Esophagus mucosa (tissue), 1 donor: ENCODE measurements around the gene ZNF829. TPM values are rescaled to one million over a fixed set of nuclear protein-coding genes. Genes with fewer than 3 reads are reported as not detected.
A peak's percentile ranks its signal among the peaks of the same experiment; 100 is the strongest.

Experiments used
- ATAC-seq: fragments of 200-7000 bp; cut with Tn5 transposase; one replicate; pipeline ENCODE4 v1.9.1; 2020
- total RNA-seq: library from RNA; stranded (reverse); gene quantifications from one replicate; pipeline ENCODE4 v1.2.4, GENCODE V29; 2023
- donor health status: DM: yes; HTN: yes; CAD: no.

The ZNF829 gene
- 1.5 TPM for total RNA-seq

GRCh38 chr19:36915992-36916830 is at the start of gene ZNF829, which contains the start of gene ZNF568:
Gene ZNF829, minus strand, starts transcription at chr19:36916291. Its CDS starts 1,124 bp downstream, at chr19:36915167.
Gene ZNF568, plus strand, starts transcription at chr19:36916332. Its CDS starts 6,439 bp downstream, at chr19:36922771.
- peak; percentile 97 for ATAC-seq

GRCh38 chr19:36963280-36963679 is 47.2 kb upstream of the ZNF829 start:
- no peak for ATAC-seq

GRCh38 chr19:36962346-36962745 is 46.3 kb upstream of the ZNF829 start:
- ATAC-seq, result no peak

GRCh38 chr19:36950335-36951119 is 34.4 kb upstream of the ZNF829 start:
- no peak for ATAC-seq

- ATAC-seq, result no peak
Measured at GRCh38 chr19:36939153-36939552, 23.1 kb upstream of the ZNF829 start.

GRCh38 chr19:36931684-36932083 is 15.6 kb upstream of the ZNF829 start:
- ATAC-seq, result no peak

- no peak for ATAC-seq
Measured at GRCh38 chr19:36918090-36918489, 2.0 kb upstream of the ZNF829 start.

GRCh38 chr19:36916991-36917390 is 900 bp upstream of the ZNF829 start:
- no peak for ATAC-seq

GRCh38 chr19:36898422-36898821 is 17.7 kb downstream of the ZNF829 start:
- ATAC-seq, result no peak

- no peak for ATAC-seq
Measured at GRCh38 chr19:36894849-36895383, 21.2 kb downstream of the ZNF829 start.

GRCh38 chr19:36891768-36892357 is 24.2 kb downstream of the ZNF829 start:
- ATAC-seq, result no peak

GRCh38 chr19:36876993-36877938 is 38.8 kb downstream of the ZNF829 start:
- no peak for ATAC-seq

GRCh38 chr19:36851898-36852297 is 64.2 kb downstream of the ZNF829 start:
- no peak for ATAC-seq

GRCh38 chr19:36850559-36851442 is 65.3 kb downstream of the ZNF829 start, which contains the start of gene ZNF345:
Gene ZNF345, plus strand, starts transcription at chr19:36850876. Its CDS starts 25,955 bp downstream, at chr19:36876831.
- peak; percentile 90 for ATAC-seq

- ATAC-seq, result peak; percentile 94
Measured at GRCh38 chr19:36849701-36850558, 66.2 kb downstream of the ZNF829 start.

GRCh38 chr19:36847968-36848367 is 68.1 kb downstream of the ZNF829 start:
- no peak for ATAC-seq

GRCh38 chr19:36838784-36839324 is 77.2 kb downstream of the ZNF829 start:
- ATAC-seq, result peak; percentile 13
